OCI-LY7 (cell line): ENCODE results near the gene CAPN10.

Experiments
- CTCF ChIP-seq: fragments of 200-600 bp; sonication (generic); conservative IDR thresholded peaks from 2 replicates; pipeline ENCODE4 v1.5.1; 2014; ENCODE audit warnings: mild to moderate bottlenecking, antibody characterized with exemption, low read length, moderate library complexity, mixed read lengths
- EZH2phosphoT487 ChIP-seq: fragments of 200-600 bp; sonication (generic); IDR thresholded peaks from 2 replicates; pipeline ENCODE4 v1.6.1; 2018; ENCODE audit warnings: low read depth, borderline replicate concordance, mild to moderate bottlenecking, mixed run types, antibody characterized with exemption, low read length, moderate library complexity, mixed read lengths

- TF ChIP-seq CTCF (no peak), EZH2phosphoT487 (no peak)
Observed at GRCh38 chr2:240603846-240604245, 17.3 kb downstream of the CAPN10 start.
